ENCODE results near the gene CLASRP.
"Not testable (repeated sequence)": the region's sequence is repeated elsewhere in the genome, so short reads cannot be mapped to it uniquely, and the experiment has no call there.

Gene CLASRP, protein sequence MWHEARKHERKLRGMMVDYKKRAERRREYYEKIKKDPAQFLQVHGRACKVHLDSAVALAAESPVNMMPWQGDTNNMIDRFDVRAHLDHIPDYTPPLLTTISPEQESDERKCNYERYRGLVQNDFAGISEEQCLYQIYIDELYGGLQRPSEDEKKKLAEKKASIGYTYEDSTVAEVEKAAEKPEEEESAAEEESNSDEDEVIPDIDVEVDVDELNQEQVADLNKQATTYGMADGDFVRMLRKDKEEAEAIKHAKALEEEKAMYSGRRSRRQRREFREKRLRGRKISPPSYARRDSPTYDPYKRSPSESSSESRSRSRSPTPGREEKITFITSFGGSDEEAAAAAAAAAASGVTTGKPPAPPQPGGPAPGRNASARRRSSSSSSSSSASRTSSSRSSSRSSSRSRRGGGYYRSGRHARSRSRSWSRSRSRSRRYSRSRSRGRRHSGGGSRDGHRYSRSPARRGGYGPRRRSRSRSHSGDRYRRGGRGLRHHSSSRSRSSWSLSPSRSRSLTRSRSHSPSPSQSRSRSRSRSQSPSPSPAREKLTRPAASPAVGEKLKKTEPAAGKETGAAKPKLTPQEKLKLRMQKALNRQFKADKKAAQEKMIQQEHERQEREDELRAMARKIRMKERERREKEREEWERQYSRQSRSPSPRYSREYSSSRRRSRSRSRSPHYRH

DNA sequence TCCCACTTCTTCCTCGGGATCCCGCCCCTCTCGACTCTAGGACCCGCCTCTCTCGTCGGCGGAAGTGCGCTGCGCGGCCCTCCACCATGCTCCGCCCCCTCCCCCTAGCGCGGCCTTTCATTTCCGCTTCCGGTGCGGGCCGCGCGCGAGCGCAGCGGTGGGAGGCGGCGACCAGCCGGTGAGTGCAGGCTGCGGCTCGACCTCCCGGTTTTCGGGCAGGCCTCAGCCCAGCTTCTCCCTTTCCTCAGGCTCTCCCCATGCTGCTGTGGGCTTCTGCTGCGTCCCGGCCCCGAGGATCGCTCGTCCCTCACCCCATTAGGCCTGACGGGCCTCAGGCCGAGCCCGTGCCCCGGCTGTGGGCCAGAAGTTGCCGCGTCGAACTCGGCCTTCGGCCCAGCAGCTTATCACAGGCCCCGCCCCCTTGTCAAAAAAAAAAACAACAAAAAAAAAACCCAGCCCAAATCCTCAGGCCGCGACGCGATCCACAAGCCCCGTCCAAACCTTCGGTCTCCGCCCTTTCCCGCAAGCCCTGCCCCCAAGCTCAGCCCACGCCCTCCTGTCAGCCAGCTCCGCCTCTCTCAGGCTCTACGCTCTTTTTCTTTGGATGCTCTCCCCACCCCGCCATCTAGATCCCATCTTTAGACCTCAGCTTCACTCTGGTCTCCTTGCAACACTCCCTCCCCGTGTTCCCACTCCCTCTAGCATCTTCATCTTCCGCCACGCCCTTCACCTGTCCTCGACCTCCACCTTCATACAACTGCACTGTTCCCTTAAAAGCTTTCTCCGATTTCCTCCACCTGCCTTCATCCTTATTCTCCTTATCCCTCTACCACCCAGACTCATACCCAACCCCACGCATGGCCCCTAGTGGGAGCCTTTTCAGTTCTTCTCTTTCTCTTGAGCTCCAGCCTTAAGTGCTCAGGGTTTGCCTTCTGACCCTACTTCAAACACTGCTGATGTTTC lies at the start of gene CLASRP:
TSS of gene CLASRP (plus strand) at position 115 of the 963 bp plus-strand sequence. CDS start 1,168 bp downstream, outside the sequence.
- DNase-seq, result peak; percentile 91 to 92

GRCh38 chr19:44990459-44990858 lies 48.4 kb upstream of the CLASRP start:
- no peak for DNase-seq

DNA sequence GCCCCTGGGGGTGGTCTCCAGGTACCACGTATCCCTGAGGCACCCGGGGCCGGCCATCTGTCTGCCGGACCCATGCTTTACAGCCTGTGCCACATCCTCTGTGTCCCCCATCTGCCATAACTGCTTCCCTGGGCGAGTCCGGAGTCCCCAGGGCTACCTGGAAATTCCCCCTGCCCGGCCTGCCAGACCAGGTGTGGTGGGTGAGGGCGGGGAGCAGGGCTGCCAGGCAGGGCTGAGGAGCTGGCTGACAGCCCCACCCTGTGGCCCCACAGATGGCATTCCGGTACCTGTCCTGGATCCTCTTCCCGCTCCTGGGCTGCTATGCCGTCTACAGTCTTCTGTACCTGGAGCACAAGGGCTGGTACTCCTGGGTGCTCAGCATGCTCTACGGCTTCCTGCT lies 47.9 kb upstream of the CLASRP start:
- no peak for DNase-seq

DNA sequence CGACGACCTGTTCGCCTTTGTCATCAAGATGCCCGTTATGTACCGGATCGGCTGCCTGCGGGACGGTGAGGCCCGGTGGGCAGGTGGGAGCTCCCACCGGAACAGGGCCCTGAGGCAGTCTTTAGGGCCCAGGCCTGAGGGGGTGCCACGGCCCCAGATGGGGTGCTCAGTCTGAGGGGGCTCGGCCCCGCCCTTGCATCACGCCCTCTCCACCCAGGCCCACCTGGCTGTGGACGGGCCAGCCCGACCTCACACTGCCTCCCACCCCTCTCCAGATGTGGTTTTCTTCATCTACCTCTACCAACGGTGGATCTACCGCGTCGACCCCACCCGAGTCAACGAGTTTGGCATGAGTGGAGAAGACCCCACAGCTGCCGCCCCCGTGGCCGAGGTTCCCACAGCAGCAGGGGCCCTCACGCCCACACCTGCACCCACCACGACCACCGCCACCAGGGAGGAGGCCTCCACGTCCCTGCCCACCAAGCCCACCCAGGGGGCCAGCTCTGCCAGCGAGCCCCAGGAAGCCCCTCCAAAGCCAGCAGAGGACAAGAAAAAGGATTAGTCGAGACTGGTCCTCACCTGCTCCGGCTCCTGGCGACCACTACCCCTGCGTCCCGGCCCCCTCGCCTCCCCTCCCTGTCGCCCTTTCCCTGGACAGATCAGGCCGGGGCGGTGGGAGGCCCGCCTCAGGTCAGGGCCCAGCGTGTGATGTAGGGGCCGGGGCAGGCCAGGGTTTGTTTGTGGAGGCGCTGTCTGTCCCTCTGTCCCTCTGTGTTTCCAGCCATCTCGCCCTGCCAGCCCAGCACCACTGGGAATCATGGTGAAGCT lies 46.3 kb upstream of the CLASRP start:
- no peak for DNase-seq

DNA sequence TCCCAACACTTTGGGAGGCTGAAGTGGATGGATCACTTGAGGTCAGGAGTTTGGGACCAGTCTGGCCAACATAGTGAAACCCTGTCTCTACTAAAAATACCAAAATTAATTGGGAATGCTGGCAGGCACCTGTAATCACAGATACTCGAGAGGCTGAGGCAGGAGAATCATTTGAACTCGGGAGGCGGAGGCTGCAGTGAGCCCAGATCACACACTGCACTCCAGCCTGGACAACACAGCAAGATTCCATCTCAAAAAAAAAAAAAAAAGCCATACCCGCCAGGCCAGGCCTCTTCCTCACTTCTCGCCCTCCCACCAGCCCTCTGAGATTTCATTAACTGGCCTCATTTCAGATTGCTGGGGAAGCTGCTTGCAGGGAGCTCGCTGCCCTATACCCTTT lies 45.3 kb upstream of the CLASRP start:
- no peak for DNase-seq

GRCh38 chr19:44993926-44994537 lies 44.8 kb upstream of the CLASRP start:
- no peak for DNase-seq

- DNase-seq, result no peak
These were observed 40.8 kb upstream of the CLASRP start for GRCh38 chr19:44998025-44998424.

DNA sequence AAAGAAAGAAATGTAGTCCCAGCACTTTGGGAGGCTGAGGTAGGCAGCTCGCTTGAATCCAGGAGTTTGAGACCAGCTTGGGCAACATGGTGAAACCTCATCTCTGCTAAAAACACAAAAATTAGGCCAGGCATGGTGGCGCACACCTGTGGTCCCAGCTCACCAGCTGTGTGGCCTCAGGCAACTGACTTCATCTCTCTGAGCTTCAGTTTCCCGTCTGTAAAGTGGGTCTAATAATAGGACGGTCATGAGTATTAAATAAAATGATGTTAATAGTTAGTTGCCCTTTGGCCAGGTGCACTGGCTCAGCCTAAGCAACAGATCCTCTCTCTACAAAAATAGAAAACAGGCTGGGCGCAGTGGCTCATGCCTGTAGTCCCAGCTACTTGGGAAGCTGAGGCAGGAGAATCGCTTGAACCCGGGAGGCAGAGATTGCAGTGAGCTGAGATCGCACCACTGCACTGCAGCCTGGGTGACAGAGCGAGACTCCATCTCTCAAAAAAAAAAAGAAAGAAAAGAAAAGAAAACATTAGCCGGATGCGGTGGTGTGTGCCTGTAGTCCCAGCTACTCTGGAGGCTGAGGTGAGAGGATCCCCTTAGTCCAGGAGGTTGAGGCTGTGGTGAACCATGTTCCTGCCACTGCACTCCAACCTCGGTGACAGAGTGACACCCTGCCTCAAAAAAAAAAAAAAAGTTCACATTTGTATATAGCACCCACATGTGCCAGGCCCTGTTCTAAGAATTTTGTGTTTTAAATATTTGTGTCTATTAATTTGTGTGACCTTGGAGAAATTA lies 39.5 kb upstream of the CLASRP start:
- not testable (repeated sequence) for DNase-seq

- not testable (repeated sequence) for DNase-seq
These were observed 38.2 kb upstream of the CLASRP start for GRCh38 chr19:45000665-45001064.

DNA sequence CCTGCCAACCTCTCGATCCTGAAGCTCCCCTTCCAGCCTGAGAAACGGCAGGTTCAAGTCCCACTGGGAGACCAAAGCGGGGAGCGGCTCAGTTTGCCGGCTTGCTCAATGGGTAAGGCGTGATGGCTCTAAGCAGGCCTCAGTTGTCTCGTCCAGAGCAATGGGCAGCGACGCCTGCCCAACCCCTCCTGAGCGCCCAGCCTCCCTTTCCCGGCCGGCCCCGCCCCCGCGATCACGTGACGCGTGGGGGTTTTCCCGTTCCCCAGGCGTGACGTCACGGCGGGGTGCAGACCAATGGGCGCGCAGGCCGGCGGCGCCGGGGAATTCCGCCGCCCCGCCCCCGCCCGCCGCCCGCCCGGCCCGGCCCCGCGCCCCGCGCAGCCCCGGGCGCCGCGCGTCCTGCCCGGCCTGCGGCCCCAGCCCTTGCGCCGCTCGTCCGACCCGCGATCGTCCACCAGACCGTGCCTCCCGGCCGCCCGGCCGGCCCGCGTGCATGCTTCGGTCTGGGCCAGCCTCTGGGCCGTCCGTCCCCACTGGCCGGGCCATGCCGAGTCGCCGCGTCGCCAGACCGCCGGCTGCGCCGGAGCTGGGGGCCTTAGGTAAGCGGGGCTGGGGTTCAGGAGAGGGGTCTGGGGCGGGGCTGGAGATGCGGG lies 37.6 kb upstream of the CLASRP start, which contains the start of gene RELB:
TSS of gene RELB (plus strand) at position 378 of the 653 bp plus-strand sequence. CDS start at position 494, 116 bp downstream.
- peak; percentile 98 for DNase-seq

DNA sequence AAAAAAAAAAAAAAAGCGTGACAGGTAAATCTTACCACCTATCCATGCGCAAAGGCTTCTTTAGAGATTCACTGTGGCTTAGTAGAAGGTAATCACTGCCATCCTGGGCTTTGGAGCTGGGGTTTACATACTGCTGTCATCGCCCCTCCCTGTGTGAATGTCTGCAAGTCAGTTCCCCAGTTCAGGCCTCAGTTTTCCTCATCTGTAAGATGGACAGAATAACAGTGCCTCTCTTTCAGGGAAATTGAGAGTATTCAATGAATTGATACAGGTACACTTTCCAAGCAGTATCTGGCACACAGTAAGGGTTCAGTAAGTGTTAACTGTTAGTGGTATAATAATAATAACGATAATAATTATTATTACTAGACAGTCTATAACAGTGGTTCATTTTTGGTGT lies 35.4 kb upstream of the CLASRP start:
- DNase-seq, result no peak

DNA sequence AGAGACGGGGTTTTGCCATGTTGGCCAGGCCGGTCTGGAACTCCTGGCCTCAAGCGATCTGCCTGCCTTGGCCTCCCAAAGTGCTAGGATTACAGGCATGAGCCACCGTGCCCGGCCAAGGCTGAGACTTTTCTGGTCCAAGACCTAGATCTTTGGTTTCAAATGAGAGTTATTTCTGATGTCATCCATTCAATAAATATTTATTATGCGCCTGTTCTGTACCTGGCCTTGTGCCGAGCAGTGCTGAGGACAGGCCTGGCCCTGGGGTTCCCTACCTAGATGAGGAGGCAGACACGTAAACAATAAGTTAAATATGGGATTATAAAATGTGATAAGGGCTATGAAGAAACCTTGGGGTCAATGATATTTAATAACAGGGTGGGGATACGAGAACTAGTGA lies 33.1 kb upstream of the CLASRP start:
- no peak for DNase-seq

- DNase-seq, result no peak
These were observed 30.3 kb upstream of the CLASRP start for GRCh38 chr19:45008552-45008951.

- no peak for DNase-seq
These were observed 29.1 kb upstream of the CLASRP start for GRCh38 chr19:45009625-45010255.

GRCh38 chr19:45010306-45010705 lies 28.5 kb upstream of the CLASRP start:
- no peak for DNase-seq

- DNase-seq, result no peak
These were observed 26.9 kb upstream of the CLASRP start for GRCh38 chr19:45011959-45012358.

DNA sequence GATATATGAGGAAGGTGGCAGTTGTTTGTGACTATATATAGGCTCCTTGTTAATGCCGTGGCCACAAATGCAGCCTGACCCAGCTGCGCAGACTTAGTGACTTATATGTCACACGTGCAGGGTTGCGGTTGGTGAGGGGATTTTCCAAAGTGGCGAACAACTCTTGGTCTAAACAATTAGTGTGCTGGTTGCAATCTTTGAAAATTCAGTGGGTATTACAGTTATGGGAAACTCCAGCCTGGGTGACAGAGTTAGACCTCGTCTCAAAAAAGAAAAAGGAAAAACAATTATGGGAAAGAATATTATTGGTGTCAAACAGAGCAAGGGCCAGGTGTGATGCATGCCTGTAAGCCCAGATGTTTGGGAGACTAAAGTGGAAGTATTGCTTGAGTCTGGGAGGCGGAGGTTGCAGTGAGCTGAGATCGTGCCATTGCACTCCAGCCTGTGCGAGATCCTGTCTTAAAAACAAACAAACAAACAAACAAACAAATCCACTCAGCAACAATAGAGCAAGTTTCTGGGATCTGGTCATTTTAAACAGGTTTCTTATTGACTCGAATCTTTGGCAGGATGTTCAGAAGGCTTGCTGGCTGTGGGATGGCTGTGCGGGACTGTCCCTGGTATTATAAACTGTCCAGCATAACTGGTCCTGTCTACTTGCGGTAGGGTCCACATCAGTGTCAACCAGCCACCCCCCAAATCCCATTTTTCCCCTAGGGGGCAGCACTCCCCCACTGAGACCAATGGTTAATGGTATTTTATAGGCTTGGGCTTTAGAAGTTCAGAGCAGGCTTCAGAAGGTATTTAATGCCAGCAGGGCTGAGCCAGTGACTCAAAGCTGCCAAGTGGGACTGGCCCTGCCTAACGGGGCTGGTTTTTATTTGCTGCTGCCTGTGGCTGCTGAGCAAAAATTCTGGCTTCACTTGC lies 22.2 kb upstream of the CLASRP start:
- peak; percentile 66 to 75 for DNase-seq

GRCh38 chr19:45019187-45019586 lies 19.7 kb upstream of the CLASRP start:
- DNase-seq, result no peak

- DNase-seq, result no peak
These were observed 18.8 kb upstream of the CLASRP start for GRCh38 chr19:45020071-45020470.

All from stimulated activated CD4-positive, alpha-beta T cell treated with anti-CD3 and anti-CD28 coated beads, Interleukin-2, amount 100 ng/mL, for 24 hours (primary cell).